ENCODE measurements around the gene ATF4. TPM values are rescaled to one million over a fixed set of nuclear protein-coding genes. Genes with fewer than 3 reads are reported as not detected.
"Not testable (repeated sequence)": the region's sequence is repeated elsewhere in the genome, so short reads cannot be mapped to it uniquely, and the experiment has no call there.

Gene ATF4
- total RNA-seq, 1 donor from 2014 or later = 214 TPM

GRCh38 chr22:39503630-39504029 lies 16.7 kb upstream of the ATF4 start:
- intact Hi-C loops (cut with micrococcal nuclease) = no loop called here
- ATAC-seq (no peak), DNase-seq (no peak)

- intact Hi-C loops (cut with micrococcal nuclease) = no loop called here
These were observed 16.3 kb upstream of the ATF4 start for GRCh38 chr22:39504071-39504470.

GRCh38 chr22:39507021-39507420 lies 13.3 kb upstream of the ATF4 start:
- ATAC-seq; intact Hi-C loops (cut with micrococcal nuclease); DNase-seq: not testable (repeated sequence)

More at GRCh38 chr22:39504071-39504470, 16.3 kb upstream of the ATF4 start:
- DNase-seq (no peak), ATAC-seq (no peak)

GRCh38 chr22:39508393-39508792 lies 12.0 kb upstream of the ATF4 start:
- ATAC-seq (no peak), DNase-seq (no peak)
- intact Hi-C loops (cut with micrococcal nuclease) = no loop called here

GRCh38 chr22:39510529-39511149 lies 9.7 kb upstream of the ATF4 start:
- intact Hi-C loops (cut with micrococcal nuclease) = no loop called here
- ATAC-seq = no peak
- DNase-seq = no peak

- ATAC-seq = no peak
- DNase-seq = no peak
- intact Hi-C loops (cut with micrococcal nuclease) = no loop called here
These were observed 9.1 kb upstream of the ATF4 start for GRCh38 chr22:39511226-39511625.

- ATAC-seq (no peak), DNase-seq (no peak)
- intact Hi-C loops (cut with micrococcal nuclease) = no loop called here
These were observed 8.3 kb upstream of the ATF4 start for GRCh38 chr22:39512026-39512425.

- intact Hi-C loops (cut with micrococcal nuclease) = no loop called here
- DNase-seq (no peak), ATAC-seq (peak; percentile 27)
These were observed 6.6 kb upstream of the ATF4 start for GRCh38 chr22:39513791-39514190.

GRCh38 chr22:39514373-39514973 lies 5.9 kb upstream of the ATF4 start:
- peak; percentile 16 for ATAC-seq
- peak; percentile 71 for DNase-seq

GRCh38 chr22:39515266-39516050 lies 4.9 kb upstream of the ATF4 start:
- intact Hi-C loops (cut with micrococcal nuclease) = no loop called here
- DNase-seq (no peak), ATAC-seq (no peak)

More at GRCh38 chr22:39514373-39514973, 5.9 kb upstream of the ATF4 start:
- intact Hi-C loops (cut with micrococcal nuclease) = no loop called here

- DNase-seq (no peak), ATAC-seq (no peak)
- intact Hi-C loops (cut with micrococcal nuclease) = no loop called here
These were observed 2.9 kb upstream of the ATF4 start for GRCh38 chr22:39517470-39517869.

GRCh38 chr22:39518144-39518786 lies 2.1 kb upstream of the ATF4 start:
- intact Hi-C loops (cut with micrococcal nuclease) = no loop called here
- no peak for DNase-seq

GRCh38 chr22:39518996-39519680 lies 1.2 kb upstream of the ATF4 start:
- DNase-seq (no peak), ATAC-seq (no peak)
- intact Hi-C loops (cut with micrococcal nuclease) = no loop called here

More at GRCh38 chr22:39518144-39518786, 2.1 kb upstream of the ATF4 start:
- no peak for ATAC-seq

GRCh38 chr22:39519681-39520225 lies 609 bp upstream of the ATF4 start:
- ATAC-seq (peak; percentile 85), DNase-seq (peak; percentile 98)
- intact Hi-C loops (cut with micrococcal nuclease) = no loop called here

- intact Hi-C loops (cut with micrococcal nuclease); ATAC-seq; DNase-seq: not testable (repeated sequence)
These were observed 934 bp downstream of the ATF4 start for GRCh38 chr22:39521106-39521885.

GRCh38 chr22:39522091-39522490 lies 1.7 kb downstream of the ATF4 start:
- ATAC-seq; DNase-seq; intact Hi-C loops (cut with micrococcal nuclease): not testable (repeated sequence)

- intact Hi-C loops (cut with micrococcal nuclease) = no loop called here
- ATAC-seq (peak; percentile 8), DNase-seq (no peak)
These were observed 2.4 kb downstream of the ATF4 start for GRCh38 chr22:39522567-39523300.
